ENCODE results near the gene TNNI2. TPM values are rescaled to one million over a fixed set of nuclear protein-coding genes. Genes with fewer than 3 reads are reported as not detected.

Gene TNNI2
- total and polyA plus RNA-seq, 10 of the 15 experiments (the other 5 are each of a cell fraction or from before 2014, with no cell fraction given): 0.14 to 0.79 (median 0.37) TPM; not detected in 4

DNA sequence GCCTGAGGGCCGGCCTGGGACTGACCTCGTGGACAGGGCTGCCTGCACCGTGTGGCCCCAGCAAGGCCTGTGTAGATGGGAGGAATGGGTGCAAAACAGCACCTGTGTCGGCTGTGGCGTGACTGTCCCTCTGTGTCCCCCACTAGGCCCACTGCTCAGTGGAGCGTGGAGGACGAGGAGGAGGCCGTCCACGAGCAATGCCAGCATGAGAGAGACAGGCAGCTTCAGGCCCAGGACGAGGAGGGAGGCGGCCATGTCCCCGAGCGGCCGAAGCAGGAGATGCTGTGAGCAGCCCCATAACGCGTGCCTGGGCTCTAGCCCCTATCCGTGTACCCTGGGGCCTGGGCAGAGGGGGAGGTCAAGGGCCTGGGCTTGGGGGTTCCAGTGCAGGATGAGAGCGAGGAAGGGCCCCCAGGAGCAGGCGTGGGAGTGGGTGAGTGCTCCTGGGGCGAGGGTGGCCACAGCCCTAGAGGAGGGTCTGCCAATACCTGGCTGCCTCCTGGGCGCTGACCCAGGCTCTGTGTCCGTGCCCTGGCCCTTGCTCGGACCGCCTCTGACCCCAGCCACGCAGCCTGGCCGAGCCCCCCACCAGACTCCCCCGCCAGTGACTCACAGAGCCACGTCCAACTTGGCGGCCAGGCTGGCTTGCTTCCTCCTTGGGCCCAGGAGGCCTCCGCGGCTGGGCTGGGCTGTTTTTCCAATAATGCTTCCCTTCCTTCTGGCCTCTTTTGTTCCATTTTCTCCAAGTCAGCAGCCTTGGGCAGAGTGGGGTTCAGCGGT lies 41.4 kb downstream of the TNNI2 start (continued):
- no peak for TF ChIP-seq NFXL1 (IDR thresholded peaks at IDR 0.05; ENCODE audit: borderline replicate concordance)
- TF ChIP-seq NR2F1 (conservative IDR thresholded peaks at IDR 0.05): no peak
- no peak for TF ChIP-seq MTA2 (IDR thresholded peaks at IDR 0.05; ENCODE audit: low read depth)
- TF ChIP-seq NR2C1 (IDR thresholded peaks at IDR 0.05): no peak
- no peak for TF ChIP-seq MXI1 (IDR thresholded peaks at IDR 0.05; ENCODE audit: low read depth, low read length)
- TF ChIP-seq, protein P1, sequence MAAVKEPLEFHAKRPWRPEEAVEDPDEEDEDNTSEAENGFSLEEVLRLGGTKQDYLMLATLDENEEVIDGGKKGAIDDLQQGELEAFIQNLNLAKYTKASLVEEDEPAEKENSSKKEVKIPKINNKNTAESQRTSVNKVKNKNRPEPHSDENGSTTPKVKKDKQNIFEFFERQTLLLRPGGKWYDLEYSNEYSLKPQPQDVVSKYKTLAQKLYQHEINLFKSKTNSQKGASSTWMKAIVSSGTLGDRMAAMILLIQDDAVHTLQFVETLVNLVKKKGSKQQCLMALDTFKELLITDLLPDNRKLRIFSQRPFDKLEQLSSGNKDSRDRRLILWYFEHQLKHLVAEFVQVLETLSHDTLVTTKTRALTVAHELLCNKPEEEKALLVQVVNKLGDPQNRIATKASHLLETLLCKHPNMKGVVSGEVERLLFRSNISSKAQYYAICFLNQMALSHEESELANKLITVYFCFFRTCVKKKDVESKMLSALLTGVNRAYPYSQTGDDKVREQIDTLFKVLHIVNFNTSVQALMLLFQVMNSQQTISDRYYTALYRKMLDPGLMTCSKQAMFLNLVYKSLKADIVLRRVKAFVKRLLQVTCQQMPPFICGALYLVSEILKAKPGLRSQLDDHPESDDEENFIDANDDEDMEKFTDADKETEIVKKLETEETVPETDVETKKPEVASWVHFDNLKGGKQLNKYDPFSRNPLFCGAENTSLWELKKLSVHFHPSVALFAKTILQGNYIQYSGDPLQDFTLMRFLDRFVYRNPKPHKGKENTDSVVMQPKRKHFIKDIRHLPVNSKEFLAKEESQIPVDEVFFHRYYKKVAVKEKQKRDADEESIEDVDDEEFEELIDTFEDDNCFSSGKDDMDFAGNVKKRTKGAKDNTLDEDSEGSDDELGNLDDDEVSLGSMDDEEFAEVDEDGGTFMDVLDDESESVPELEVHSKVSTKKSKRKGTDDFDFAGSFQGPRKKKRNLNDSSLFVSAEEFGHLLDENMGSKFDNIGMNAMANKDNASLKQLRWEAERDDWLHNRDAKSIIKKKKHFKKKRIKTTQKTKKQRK (IDR thresholded peaks at IDR 0.05; ENCODE audit: low read depth, low read length): no peak

DNA sequence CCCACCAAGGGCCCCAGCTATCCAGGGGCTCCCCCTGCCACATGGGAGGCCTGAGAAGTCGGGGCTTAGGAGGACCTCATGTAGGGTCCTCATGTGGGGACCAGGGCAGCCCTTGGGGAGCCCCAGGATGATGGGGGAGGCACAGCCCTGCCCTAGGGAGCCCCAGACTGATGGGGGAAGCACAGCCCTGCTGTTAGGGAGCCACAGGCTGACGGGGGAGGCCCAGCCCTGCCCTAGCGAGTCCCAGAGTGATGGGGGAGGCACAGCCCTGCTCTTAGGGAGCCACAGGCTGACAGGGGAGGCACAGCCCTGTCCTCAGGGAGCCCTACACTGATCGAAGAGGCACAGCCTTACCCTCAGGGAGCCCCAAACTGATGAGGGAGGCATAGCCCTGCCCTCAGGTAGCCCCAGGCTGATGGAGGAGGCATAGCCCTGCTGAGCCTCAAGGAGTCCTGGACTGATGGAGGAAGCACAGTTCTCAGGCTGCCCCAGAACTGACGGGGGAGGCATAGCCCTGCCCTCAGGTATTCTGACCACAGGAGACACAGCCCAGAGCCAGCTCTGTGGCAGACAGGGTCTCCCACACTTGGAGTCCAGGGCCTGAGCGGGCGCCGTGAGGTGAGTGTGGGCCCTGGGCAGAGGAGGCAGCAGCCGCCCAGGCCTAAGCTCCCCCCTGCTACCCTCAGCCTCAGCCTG lies 42.1 kb downstream of the TNNI2 start:
- no peak overlapping the region for H3K4me3 ChIP-seq
- ChIA-PET RAD21 (ENCODE audit: unreplicated experiment) (interaction anchor here (2.0 kb wide), 1 partner anchor 42 kb away, joined by 8 read pairs; the partner anchor contains the start of gene TNNI2), POLR2A (no interaction called here), SMC1A (ENCODE audit: uncharacterized antibody, unreplicated experiment) (no interaction called here), CTCF (interaction anchor here (0.6 to 1.9 kb wide), 2 partner anchors 36 to 50 kb away, joined by 3 to 10 read pairs; no protein-coding TSS in a partner anchor)
- no peak overlapping the region for H3K4me2 ChIP-seq (ENCODE audit: control insufficient read depth, insufficient read depth)
- WGBS (ENCODE audit: insufficient coverage, insufficient replicate concordance, low lambda C conversion rate, missing lambda C conversion rate): 71% methylated on average over 9 of the region's 9 CpGs
- no peaks in the 10 kb centered on the region for H3K9me3 ChIP-seq (replicated peaks; ENCODE audit: control insufficient read depth, insufficient read depth, low read length)
- TF ChIP-seq POLR2A (IDR thresholded peaks at IDR 0.05; ENCODE audit: low read depth, low read length): peak; percentile 47; the same call in 1 of the 2 replicates
- TF ChIP-seq RB1 (IDR thresholded peaks at IDR 0.05; ENCODE audit: borderline replicate concordance): no peak
- no peak for TF ChIP-seq SPI1 (IDR thresholded peaks at IDR 0.05; ENCODE audit: borderline replicate concordance, insufficient read depth, low read depth, low read length)
- H3K27me3 ChIP-seq (replicated peaks in 1 of 2; ENCODE audit: control insufficient read depth in 2 of 2, insufficient read depth in 2 of 2, low read length in 1 of 2): no peaks in the 10 kb centered on the region
- no peak for DNase-seq (ENCODE audit: low read depth, low spot score)
- H3K9ac ChIP-seq (ENCODE audit: control insufficient read depth, insufficient read depth, low read length): no peak overlapping the region
- H4K20me1 ChIP-seq (ENCODE audit: control insufficient read depth, insufficient read depth): peaks cover 5% of the 10 kb centered on the region; the same call in 1 of the 2 replicates
- H3K36me3 ChIP-seq (ENCODE audit: control insufficient read depth in 2 of 2, insufficient read depth in 2 of 2, low read length in 1 of 2): peaks cover 21 to 39% of the 10 kb centered on the region in 2 experiments
- no peak for ATAC-seq
- no peak overlapping the region for H2AFZ ChIP-seq (ENCODE audit: control insufficient read depth, low read depth, low read length)
- no peaks in the 10 kb centered on the region; the same call in none of the 2 replicates for H3K79me2 ChIP-seq (ENCODE audit: control insufficient read depth, insufficient read depth, low read length)
- intact Hi-C loops (cut with micrococcal nuclease; ENCODE audit: unreplicated experiment) (no loop called here), in situ Hi-C loops (cut with MboI) (loop anchor here (5.0 kb wide), 1 partner anchor 36 kb away; the partner anchor contains the start of gene TNNT3)
- BruUV-seq (replicated peaks): no TSS peak
- no peaks in the 10 kb centered on the region; the same call in 1 of the 2 replicates for H3K4me1 ChIP-seq (ENCODE audit: control insufficient read depth, insufficient read depth, low read length)
- H3K27ac ChIP-seq (ENCODE audit: control insufficient read depth, insufficient read depth): no peak overlapping the region
- no peak for FAIRE-seq
